HG03521 (cell line): ENCODE data around the gene ST3GAL3.

Experiments
- ATAC-seq: cut with Tn5 transposase; IDR thresholded peaks from one replicate; pipeline ENCODE4 v1.9.1; 2021; ENCODE audit warnings: mild to moderate bottlenecking, moderate library complexity; ENCODE audit not compliant: unreplicated experiment

The ST3GAL3 gene

DNA sequence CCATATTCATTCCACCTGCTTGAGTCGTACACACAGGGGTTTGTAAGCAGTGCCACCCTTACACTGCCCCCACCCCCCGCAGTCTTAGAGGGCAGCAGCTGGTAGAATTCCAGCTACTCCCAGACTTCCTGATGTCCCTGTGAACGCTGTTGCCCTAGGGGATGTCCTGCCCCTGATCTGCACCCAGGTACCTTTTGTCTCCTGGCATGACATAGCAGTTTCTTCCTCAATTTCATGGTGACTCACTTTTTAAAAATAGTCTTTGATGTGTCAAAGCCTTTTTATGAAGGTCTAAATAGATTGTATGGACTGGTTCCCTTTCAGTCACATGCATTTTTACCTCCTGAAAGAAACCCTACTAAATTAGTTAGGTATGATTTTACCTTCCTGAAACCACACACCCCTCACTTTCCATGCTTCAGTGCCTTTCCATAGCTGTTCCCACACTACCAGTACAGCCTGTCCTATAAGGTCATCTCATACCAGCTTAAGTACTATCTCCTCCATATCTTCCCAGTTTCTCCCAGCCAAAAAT lies 76.4 kb downstream of the ST3GAL3 start:
- no peak for ATAC-seq

DNA sequence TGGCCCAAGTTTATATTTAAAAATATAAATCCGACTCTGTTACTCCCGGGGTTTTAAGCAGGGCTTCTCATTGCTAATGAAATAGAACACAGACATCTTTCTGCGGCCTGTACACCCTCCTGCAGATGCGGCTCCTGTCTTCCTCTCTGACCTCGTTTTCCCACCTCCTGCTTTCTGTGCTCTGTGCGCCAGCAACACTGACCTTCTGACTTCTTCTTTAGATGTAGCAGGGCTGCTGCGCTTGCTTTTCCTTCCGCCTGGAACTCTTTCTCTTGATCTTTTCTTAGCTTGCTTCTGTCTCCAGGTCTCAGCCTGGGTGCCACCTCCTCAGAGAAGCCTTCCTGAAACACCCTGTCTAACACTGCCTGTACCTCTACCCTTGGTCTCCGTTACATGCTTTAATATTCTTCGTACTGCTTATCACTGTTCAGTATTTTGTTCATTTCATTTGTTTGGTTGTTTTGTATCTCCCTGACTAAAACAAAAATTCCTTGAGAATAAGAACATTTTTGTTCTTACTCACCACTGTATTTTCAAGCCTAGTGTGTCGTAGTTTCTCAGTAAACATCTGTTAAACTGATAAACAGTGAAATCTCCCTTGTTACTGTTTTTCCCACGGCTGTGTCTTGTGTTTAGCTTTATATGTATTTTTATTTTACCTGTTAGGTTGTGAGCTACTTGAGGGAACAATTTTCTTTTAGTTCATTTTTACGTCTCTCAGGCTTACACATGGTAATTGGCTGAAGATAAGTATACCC lies 79.0 kb downstream of the ST3GAL3 start:
- no peak for ATAC-seq

DNA sequence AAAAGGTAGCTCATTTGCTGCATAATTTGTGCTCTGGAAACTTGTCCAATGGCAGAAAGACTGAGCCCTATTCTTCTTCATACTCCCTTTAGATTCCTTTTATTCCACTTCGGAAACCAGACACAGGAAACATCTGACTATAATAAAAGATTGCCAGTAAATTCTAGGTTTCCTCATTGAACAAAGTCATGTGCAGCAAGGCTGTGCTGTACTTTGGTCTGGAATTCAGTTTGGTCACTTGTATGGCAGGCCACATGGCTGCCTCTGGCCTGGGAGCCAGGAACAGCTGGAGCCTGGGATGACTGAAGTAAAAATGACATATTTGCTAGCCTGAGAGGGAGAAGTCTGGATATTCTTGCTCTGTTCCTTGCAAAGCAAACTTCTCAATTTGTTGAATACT lies 79.6 kb downstream of the ST3GAL3 start:
- ATAC-seq: no peak

DNA sequence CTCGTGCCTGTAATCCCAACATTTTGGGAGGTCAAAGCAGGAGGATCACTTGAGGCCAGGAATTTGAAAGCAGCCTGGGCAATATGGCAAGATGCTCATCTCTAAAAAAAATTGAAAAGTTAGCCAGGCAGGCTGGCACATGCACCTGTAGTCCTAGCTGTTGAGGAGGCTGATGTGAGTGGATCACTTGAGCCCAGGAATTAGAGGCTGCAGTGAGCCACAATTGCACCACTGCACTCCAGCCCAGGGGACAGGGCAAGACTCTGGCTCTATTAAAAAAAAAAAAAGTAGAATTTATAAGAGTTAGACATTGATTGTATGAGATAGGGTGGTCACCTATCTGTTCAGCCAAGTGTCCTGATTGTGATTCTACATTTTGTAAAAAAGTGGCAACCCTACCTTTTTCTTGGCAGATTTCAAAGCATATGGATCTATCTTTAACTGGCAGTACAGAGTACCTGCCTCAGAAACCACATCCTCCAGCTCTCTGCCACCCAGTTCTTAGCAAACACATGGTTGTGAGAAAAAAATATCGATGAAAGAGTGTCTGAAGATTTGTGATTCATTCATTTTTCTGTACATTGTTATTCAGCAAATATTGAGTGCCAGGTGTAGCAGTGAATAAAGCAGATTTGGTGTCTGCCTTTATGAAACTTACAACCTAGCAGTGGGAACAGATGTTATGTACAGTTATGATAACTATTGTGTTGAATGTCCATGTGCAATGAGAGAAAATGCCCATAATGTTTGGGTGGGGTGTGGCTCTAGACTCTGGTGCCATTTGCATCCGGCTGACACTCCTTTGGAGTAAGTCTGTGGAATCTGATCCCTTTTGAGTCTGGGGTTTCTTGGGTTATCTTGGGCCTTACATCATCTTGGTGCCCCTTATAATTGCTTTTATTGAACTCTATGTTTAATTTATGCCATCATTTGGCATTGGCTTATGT lies 82.5 kb downstream of the ST3GAL3 start:
- no peak for ATAC-seq

DNA sequence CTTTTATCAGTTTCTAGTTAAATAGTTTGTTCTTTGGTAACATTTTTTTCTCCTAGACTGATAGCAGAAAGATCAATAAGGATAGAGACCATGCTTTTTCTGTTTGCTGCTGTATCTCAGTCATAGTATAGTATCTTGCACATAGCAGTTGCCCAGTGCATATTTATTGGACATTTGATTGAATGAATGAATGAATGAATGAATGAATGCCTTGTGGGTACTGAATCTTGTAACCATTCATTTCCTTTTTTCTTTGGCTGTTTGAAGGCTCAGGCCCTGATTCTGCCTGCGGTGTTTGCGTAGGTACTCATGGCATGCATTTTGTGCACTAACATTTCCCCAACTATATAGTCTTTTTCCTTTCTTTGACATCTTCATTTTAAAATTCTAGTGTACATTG lies 83.9 kb downstream of the ST3GAL3 start:
- no peak for ATAC-seq

DNA sequence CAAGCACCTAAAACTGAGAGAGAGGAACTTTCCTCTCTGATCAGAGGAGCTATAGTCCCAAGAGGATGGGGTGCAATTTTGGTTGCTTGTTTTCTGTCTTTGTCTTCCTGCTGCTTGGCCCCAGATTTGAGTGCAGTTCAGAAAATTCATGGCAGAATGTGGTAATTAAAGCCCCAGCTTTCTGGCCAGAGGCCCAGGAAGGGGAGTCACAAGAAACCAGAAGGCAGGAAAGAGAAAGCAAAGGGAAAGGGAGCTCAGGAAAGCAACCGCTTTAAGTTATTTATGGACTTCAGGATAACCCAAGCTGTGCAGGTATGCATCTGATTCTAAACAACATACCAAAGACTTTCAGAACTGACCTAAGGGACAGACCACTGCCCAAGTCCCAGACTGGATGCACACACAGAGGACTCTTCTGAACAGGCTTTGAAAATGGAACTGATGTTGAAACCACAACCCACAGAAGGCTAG lies 88.8 kb downstream of the ST3GAL3 start:
- ATAC-seq: no peak

DNA sequence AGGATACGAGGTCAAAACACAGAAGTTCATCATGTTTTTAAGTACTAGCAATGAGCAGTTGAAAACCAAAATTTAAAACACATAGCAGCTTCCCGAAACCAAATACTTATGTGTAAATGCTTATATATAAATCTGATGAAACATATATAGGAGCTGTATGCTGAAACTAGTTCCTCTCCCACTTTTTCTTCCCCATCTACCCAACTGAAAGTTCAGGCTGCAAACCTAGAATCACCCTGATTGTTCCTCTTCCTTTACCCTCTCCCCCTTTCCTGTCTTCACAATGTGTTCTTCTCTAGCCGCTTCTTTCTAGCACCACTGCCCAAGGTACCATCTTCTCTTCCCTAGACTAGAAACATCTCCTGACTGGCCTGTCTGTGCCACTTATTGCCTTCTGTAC lies 90.6 kb downstream of the ST3GAL3 start:
- no peak for ATAC-seq

DNA sequence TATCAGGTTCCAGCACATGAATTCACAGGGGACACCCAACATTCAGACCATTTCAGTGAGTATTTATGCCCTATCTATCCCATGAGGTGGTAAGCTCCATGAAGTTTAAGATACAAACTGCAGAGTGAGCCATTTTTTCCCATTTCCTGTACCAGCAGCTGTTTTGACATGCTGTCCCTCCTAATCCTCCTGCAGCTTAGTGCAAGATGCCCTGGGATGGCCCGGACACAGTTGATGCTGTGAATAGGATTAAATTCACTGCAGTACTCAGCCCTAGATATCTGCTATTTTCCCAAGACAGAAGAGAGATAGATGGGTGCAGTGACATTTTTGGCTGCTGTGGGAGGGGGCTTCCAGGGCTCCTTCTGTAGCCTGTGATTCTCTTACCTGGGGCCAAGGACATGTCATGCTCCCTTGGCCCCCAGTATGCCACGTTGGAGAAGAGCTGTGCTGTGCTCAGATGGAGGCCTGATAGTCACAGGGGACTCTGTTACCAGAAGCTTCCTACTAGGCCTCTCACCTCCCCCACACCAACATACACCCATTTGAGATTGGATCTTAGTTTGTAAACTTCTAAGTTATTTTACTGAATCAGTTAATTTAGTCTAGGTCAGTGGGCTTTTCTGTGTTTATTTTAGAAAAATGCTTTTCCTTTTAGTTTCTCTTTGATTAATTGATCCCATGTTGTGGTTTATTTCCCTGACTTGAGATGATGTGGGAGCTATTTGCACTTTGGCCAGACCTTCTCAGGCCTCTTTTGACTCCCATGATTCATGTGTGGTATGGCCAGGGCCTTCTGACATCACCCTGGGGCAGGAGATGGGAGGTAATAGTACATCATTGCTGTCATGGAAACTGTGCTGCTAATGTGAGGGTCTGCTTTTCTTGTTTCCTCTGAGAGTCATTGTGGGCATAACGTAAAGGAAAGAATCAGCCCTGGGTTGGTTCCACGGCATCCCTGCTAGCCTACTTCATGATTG lies 92.6 kb downstream of the ST3GAL3 start:
- ATAC-seq: no peak

DNA sequence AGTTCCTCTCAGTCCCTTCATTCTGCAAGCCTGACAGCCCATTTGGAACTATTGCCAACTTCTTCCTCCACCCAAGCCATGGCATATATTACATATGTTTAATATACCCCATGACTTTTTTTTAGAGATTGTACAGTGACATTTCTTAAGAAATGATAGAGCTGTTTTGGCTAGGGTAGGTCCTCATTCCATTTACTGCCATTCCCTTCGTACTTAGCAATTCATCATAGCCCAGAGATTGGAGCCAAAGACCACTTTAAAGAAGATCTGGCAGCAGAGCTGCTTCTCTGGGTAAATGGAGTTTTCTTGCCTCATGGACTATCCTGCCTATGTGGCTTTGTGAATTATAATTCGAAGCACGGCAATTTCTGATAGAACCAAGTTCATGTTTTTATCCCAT lies 93.4 kb downstream of the ST3GAL3 start:
- ATAC-seq: no peak

DNA sequence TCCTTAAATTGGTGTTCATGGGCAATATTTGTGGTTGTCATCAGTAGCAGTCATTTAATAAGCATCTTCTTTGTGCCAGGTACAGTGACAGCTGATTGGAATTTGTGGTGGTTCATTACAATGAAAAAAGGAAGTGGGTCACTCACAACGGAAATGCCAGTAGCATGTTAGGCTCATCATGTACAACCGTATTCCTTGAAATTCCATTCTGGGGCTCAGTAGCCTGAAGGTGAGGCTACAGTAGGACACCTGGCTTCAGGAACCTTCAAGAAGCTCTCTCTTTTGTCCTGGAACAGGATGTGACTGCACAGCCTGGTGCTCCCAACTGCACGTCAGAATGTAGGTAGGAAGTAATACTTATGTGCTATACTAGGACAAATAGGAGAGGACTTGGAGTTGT lies 93.9 kb downstream of the ST3GAL3 start:
- ATAC-seq: no peak

DNA sequence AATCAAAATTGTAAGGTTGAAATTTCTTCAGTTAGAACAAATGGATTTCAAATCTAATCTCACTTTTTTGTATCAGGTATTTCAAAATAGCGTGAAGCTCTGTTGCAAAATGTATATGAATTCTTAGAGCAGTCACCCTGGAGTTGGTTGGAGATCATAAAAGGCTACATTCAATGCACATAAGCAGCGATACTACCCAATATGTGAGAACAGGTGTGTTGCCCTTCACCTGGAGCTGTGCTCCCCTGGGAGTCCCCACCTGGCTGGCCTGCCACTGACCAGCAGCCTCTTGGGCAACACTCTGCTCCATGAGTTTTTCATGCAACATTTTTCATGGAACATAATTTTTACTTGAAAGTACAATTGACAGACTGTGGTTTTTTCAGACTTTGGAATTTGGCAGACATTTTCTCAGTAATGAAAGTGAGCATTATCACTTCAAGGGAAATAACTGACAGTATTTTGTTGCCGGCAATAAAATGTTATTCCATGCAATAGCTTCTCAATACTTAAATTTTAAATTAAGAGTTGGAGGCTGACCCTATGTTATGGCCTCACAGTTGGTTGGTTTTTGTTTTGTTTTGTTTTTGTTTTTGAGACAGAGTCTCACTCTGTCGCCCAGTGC lies 95.1 kb downstream of the ST3GAL3 start:
- ATAC-seq: no peak

DNA sequence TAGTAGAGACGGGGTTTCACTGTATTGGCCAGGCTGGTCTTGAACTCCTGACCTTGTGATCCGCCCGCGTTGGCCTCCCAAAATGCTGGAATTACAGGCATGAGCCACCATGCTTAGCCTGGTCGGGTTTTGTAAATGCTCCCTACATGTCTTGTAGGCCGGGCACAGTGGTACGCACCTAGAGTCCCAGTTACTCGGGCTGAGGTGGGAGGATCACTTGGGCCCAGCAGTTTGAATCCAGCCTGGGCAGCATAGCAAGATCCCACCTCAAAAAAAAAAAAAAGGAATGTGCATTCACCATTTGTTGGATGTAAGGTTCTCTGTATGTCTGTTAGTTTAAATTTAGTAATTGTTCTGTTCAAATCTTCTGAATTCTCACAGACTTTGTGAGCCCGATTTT lies 95.8 kb downstream of the ST3GAL3 start:
- no peak for ATAC-seq

DNA sequence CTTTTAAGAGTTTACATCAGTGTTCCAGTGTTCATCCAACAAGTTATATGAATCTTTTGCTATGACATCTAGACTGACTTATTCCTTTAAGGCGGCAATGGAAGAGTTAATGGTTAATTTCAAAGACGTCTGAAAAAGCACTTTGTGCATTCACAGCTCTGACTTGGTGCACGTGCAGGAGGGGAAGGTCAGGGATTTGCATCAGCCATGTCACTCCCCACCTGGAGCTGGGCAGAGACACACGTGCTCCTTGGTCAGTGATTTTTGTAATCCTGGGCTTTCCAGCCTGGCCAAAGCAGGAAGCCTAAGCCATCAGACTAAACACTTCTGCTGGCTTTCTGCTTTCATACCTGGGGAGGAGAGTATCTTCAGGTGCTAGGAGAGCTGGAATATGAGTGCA lies 96.3 kb downstream of the ST3GAL3 start:
- ATAC-seq: no peak

DNA sequence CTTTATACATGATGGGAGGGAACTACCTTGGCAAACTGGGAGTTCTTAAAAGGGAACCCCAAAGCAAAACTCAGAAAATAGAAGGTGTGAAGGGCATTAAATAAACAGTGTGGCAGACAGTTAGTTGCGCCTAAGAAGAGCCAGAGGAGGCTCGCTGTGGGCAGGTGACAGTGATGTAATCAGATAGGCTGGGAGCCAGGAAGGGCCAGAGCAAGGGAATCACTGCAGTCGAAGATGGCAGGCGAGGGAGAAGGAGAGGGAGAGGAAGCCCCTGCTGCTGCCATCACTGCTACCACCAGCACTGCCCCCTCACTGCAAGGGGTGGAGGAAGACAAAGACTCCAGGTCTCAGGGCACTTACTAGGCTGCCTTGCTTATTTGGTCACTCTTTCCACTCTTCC lies 97.2 kb downstream of the ST3GAL3 start:
- ATAC-seq: no peak

DNA sequence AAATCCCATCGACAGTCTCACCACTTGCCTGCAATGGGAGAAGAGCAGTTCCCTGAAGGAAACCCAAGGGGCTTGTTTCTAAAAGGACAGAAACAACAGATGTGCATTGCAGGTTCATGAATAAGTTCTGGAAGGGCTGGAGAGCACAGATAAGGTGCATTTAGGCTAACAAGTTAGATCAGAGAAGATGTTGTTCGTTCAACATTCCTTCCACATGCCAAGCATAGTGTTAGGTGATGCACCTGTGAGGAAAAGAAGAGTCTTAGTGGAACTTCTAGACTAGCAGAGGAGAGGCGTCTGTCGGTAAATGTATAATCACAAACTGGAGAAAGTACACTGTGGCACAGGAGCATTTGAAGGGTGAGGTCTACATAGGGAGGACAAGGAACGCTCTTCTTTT lies 98.0 kb downstream of the ST3GAL3 start:
- ATAC-seq: no peak

DNA sequence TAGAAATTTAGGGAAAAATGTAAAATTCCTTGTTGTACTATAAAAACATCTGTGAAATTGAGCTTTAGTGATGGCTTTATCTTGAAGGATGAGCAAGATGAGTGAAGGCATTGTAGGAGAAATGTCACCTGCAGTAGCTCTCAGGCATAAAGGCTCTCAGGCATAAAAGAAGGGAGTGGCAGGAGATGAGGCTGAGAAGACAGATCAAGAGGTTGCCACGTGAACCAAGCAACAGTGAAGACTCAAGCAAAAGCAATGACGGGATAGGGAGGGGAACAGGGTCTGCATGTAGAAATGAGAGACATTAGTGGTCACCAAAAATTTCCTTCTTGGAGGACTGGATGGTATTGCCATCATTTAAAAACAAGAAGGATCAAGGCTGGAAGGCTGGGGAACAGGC lies 98.8 kb downstream of the ST3GAL3 start:
- no peak for ATAC-seq

DNA sequence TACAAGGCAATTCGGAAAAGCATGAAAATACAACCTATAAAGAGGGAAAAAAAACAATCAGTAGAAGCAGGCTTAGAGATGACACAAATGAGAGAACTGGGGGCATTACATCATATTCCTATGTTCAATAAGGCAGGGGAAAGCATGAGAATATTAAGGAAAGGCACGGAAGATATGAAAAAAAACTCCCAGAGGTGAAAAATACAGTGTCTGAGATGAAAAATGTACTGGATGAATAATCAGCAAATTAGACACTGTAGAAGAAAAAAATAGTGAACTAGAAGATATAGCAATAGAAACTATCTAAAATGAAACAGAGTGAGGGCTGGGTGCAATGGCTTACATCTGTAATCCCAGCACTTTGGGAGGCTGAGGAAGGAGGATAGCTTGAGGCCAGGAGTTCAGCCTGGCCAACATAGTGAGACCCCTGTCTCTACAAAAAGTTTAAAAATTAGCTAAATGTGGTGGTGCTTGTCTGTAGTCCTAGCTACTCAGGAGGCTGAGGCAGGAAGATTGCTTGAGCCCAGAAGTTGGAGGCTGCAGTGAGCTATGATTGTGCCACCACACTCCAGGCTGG lies 101.8 kb downstream of the ST3GAL3 start:
- no peak for ATAC-seq

DNA sequence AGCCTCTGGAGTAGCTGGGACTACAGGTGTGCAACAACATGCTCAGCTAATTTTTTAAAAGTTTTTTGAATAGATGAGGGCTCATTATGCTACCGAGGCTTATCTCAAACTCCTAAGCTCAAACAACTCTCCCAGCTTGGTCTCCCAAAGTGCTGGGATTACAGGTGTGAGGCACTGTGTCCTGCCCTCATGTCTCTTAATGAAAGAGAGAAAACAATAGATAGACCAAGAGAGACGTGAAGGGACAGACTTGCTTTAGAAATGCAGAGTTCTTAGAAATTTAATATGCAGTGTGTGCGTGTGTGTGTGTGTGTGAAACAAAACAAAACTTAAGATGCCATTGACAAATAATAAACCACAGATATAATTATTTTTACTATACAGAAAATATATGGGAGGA lies 105.2 kb downstream of the ST3GAL3 start:
- no peak for ATAC-seq

DNA sequence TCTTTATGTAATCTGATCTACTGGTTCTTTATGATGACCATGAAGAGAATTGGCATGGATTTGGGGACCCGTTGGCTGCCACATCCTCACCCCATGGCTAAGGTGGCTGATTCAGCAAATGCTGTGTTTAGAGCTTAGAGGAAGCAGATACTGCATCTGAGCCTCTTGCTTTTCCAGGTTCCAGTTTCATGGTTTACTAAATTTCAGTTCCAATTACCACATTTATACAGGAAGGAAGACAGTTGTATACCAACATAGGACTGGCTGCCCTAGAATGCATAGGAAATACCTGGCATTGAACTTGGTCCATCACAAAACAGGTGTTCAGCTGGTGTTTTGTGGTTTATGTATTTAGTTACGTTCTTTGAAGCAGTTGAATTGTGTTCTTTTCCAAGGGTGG lies 107.1 kb downstream of the ST3GAL3 start:
- ATAC-seq: no peak
